Gastroesophageal sphincter (tissue), 4 donors: ENCODE results near the gene GSTA4. TPM values are rescaled to one million over a fixed set of nuclear protein-coding genes. Genes with fewer than 3 reads are reported as not detected.
A peak's percentile ranks its signal among the peaks of the same experiment; 100 is the strongest.

Experiments used
- ATAC-seq: fragments of 150-250 bp; one replicate; pipeline ENCODE4 v1.9.1; 2016; ENCODE audit warnings: mild to moderate bottlenecking, moderate library complexity
- H3K27ac ChIP-seq, 4 donors: fragments of 200-600 bp; sonication (generic) in 3 of 4; 1 replicate in 3 of 4; 2 replicates in 1 of 4; pipeline ENCODE4 v1.5.1; 2016 to 2019
- H3K27me3 ChIP-seq: fragments of 200-600 bp; sonication (generic); one replicate; pipeline ENCODE4 v1.5.1; 2019
- H3K36me3 ChIP-seq, 2 donors: fragments of 200-600 bp; sonication (generic); one replicate each; pipeline ENCODE4 v1.5.1; 2019; ENCODE audit warnings: control low read depth in 1 of 2
- H3K4me1 ChIP-seq, 3 donors: fragments of 200-600 bp; sonication (generic); 1 replicate in 2 of 3; 2 replicates in 1 of 3; pipeline ENCODE4 v1.5.1; 2016 to 2019; ENCODE audit warnings: control low read depth in 2 of 3
- H3K4me3 ChIP-seq, 2 donors: fragments of 200-600 bp; sonication (generic); one replicate each; pipeline ENCODE4 v1.5.1; 2019; ENCODE audit warnings: mild to moderate bottlenecking in 1 of 2, moderate library complexity in 1 of 2
- H3K9me3 ChIP-seq, 3 donors: fragments of 200-600 bp; sonication (generic); one replicate each; pipeline ENCODE4 v1.5.1; 2017 to 2019; ENCODE audit warnings: control low read depth in 2 of 3
- EP300 ChIP-seq: sonication (generic); formaldehyde crosslinking; IDR thresholded peaks from one replicate; pipeline ENCODE4 v1.6.1; 2017; ENCODE audit warnings: antibody characterized with exemption, mild to moderate bottlenecking
- POLR2A ChIP-seq, 2 donors: fragments of 450-650 bp; IDR thresholded peaks; one replicate each; pipeline ENCODE4 v1.6.1; 2017; ENCODE audit warnings: antibody characterized with exemption in 2 of 2, mild to moderate bottlenecking in 2 of 2, moderate library complexity in 1 of 2
- POLR2AphosphoS5 ChIP-seq: sonication (generic); formaldehyde crosslinking; IDR thresholded peaks from one replicate; pipeline ENCODE4 v1.6.1; 2017; ENCODE audit warnings: antibody characterized with exemption
- WGBS, 2 donors: methylation state at CpG; one replicate each; pipeline ENCODE4 v1.1.5; 2018; ENCODE audit warnings: low coverage in 1 of 2; 5-methylcytosine and 5-hydroxymethylcytosine counted together
- total RNA-seq, 4 donors: library from RNA; depleted of rRNA; stranded (reverse); fragments of >200 nt; gene quantifications; one replicate each; pipeline ENCODE4 v1.1.0, GENCODE V29; 2016
- TF ChIP-seq, protein P1 (sequence below), 4 experiments: fragments of 200-600 bp in 2 of 4; fragments of 450-650 bp in 2 of 4; sonication (generic) in 1 of 4; IDR thresholded peaks; one replicate each; pipeline ENCODE4 v1.5.1; 2017 to 2019; ENCODE audit warnings: antibody characterized with exemption in 4 of 4, mild to moderate bottlenecking in 2 of 4, moderate library complexity in 2 of 4

GSTA4 gene
- total RNA-seq, 4 donors from 2014 or later: 19.3 to 40.4 (median 26.9) TPM

DNA sequence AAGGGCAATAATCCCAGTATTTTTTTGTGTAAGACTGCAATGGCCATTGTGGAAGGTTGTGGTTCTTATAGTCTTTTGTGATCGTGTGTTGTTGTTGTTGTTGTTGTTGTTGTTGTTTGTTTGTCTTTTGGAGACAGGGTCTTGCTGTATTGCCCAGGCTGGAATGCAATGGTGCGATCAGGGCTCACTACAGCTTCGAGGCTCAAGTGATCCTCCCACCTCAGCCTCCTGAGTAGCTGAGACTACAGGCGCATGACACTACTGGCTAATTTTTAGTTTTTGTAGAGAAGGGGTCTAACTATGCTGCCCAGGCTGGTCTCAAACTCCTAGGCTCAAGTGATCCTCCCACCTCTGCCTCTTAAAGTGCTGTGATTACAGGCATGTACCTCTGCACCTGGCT is 3.5 kb upstream of the GSTA4 start:
- TF ChIP-seq POLR2A (IDR thresholded peaks at IDR 0.05): no peak
- no peak for TF ChIP-seq POLR2AphosphoS5
- no peak for TF ChIP-seq EP300
- TF ChIP-seq, protein P1, sequence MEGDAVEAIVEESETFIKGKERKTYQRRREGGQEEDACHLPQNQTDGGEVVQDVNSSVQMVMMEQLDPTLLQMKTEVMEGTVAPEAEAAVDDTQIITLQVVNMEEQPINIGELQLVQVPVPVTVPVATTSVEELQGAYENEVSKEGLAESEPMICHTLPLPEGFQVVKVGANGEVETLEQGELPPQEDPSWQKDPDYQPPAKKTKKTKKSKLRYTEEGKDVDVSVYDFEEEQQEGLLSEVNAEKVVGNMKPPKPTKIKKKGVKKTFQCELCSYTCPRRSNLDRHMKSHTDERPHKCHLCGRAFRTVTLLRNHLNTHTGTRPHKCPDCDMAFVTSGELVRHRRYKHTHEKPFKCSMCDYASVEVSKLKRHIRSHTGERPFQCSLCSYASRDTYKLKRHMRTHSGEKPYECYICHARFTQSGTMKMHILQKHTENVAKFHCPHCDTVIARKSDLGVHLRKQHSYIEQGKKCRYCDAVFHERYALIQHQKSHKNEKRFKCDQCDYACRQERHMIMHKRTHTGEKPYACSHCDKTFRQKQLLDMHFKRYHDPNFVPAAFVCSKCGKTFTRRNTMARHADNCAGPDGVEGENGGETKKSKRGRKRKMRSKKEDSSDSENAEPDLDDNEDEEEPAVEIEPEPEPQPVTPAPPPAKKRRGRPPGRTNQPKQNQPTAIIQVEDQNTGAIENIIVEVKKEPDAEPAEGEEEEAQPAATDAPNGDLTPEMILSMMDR (IDR thresholded peaks at IDR 0.05): no peak
- H3K27me3 ChIP-seq: no peaks in the 10 kb centered on the region
- peaks cover 0 to 21% of the 10 kb centered on the region in 2 donors for H3K36me3 ChIP-seq
- H3K9me3 ChIP-seq: no peaks in the 10 kb centered on the region
- WGBS, 2 donors: 87 to 91% methylated on average over 4 of the region's 4 CpGs
- peaks cover 4 to 15% (median 6%) of the 10 kb centered on the region in 3 donors for H3K4me1 ChIP-seq
- ATAC-seq: no peak
- no peak overlapping the region for H3K27ac ChIP-seq
- H3K4me3 ChIP-seq: no peak overlapping the region

DNA sequence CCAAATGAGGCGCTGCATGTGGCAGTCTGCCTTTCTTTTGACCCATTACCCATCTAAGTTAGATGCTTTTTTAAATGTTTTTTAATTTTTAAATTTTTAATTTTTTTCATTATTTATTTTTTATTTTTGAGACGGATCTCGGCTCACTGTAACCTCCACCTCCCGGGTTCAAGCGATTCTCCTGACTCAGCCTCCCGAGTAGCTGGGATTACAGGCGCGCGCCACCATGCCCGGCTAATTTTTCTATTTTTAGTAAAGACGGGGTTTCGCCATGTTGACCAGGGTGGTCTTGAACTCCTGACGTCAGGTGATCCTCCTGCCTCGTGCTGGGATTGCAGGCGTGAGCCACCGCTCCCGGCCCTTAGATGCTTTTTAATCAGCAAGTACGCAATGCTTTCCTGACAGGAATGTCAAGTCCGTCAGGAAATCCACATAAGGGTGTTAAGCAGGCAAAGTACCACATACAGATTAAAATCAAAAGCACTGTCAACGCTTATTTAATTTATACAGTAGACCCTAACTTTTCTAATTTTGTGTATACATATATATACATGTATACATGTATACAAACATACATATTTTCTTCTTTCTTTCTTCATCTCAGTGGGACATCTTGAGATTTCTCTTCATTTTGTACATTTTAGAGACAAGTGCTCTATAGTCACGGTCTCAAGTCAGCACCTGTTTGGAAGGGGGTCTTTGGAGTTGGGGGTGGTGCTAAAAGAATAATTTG is 995 bp upstream of the GSTA4 start:
- WGBS, 2 donors: 19 to 27% methylated on average over 7 to 20 of the region's 21 CpGs
- no peaks in the 10 kb centered on the region for H3K9me3 ChIP-seq

DNA sequence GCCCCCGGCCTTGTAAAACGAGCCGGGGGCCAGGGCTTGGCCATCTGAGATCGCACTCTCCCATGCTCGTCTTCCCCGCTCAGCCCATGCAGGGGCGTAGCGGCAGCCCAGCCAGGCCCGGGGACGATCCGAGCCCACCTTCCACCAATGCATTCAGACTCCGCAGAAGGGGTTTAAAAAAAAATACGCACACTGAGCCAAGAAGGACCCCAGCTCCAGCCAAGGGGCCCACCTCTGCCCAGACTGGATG is 320 bp downstream of the GSTA4 start:
- ATAC-seq: peak; percentile 4
- TF ChIP-seq POLR2A (IDR thresholded peaks at IDR 0.05) (no peak), POLR2AphosphoS5 (no peak), EP300 (no peak)
- TF ChIP-seq, protein P1 (IDR thresholded peaks at IDR 0.05): no peak
- no peaks in the 10 kb centered on the region for H3K27me3 ChIP-seq
- H3K36me3 ChIP-seq: peaks cover 0 to 7% of the 10 kb centered on the region in 2 donors
- H3K4me1 ChIP-seq: peaks cover 4 to 43% (median 6%) of the 10 kb centered on the region in 3 donors
- peak overlapping the region; percentile 84 to 94 (median 88) for H3K27ac ChIP-seq
- no peaks in the 10 kb centered on the region for H3K9me3 ChIP-seq
- peak overlapping the region; percentile 57 to 90 for H3K4me3 ChIP-seq
- 0% methylated on average over 2 of the region's 13 CpGs; no CpG with 5 or more reads in 1 of the 2 donors for WGBS, 2 donors

More for the DNA sequence above, 995 bp upstream of the GSTA4 start:
- peak overlapping the region; percentile 31 to 57 for H3K4me3 ChIP-seq
- peak overlapping the region; percentile 81 to 94 (median 86) for H3K27ac ChIP-seq
- ATAC-seq: no peak
- peaks cover 4 to 37% (median 6%) of the 10 kb centered on the region in 3 donors for H3K4me1 ChIP-seq
- H3K27me3 ChIP-seq: no peaks in the 10 kb centered on the region
- peaks cover 0 to 3% of the 10 kb centered on the region in 2 donors for H3K36me3 ChIP-seq
- TF ChIP-seq POLR2AphosphoS5 (no peak), POLR2A (IDR thresholded peaks at IDR 0.05) (no peak), EP300 (no peak)
- TF ChIP-seq, protein P1 (IDR thresholded peaks at IDR 0.05): no peak

DNA sequence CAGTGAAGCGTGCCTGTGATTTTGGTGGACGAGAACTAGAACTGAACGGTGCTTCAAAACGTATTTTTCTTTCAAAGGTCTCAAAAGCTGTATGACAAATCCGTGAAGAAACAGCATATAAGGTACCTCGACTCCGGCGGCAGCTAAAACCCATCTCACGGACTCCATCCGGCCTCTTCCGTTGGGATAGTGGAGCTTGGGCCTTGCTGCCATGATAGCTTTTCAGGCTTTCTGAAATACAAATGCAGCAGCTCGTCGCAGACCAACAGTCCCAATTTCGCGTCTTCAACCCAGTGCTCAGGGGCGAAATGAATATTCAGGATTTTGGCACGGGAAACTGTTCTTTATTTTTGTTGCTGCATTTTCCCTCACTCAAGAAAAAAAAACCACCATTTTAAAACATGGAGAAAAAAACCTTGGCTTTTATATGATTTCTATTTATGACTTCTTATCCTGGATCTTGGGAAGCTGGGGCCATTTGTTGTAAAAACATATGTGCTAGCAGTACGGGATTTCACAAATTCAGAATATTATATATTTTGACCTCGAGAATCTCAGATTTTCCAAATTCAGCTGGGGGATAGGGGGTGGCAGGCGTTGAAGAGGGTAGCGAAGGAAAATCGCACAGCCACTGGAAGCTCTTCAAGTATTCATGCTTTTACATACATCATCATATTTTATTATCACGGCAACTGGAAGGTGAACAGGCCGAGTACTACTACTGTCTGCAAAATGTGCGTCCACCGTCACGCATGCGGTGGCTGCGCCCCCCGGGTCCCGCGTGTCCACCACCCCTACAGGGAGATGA is 849 bp downstream of the GSTA4 start:
- Histone ChIP-seq H3K27ac (peak overlapping the region; percentile 84 to 94 (median 88)), H3K36me3 (peaks cover 0 to 10% of the 10 kb centered on the region in 2 donors), H3K27me3 (no peaks in the 10 kb centered on the region), H3K4me3 (peak overlapping the region; percentile 57 to 90), H3K9me3 (no peaks in the 10 kb centered on the region), H3K4me1 (peaks cover 4 to 43% (median 6%) of the 10 kb centered on the region in 3 donors)
- TF ChIP-seq POLR2AphosphoS5 (no peak), POLR2A (IDR thresholded peaks at IDR 0.05) (no peak), EP300 (no peak)
- TF ChIP-seq, protein P1 (IDR thresholded peaks at IDR 0.05): no peak
- WGBS, 2 donors: 1 to 7% methylated on average over 19 to 28 of the region's 32 CpGs
- no peak for ATAC-seq
